Measurements from ENCODE around the gene VBP1. TPM values are rescaled to one million over a fixed set of nuclear protein-coding genes. Genes with fewer than 3 reads are reported as not detected.
A peak's percentile ranks its signal among the peaks of the same experiment; 100 is the strongest.
"Not testable (repeated sequence)": the region's sequence is repeated elsewhere in the genome, so short reads cannot be mapped to it uniquely, and the experiment has no call there.

The VBP1 gene, protein sequence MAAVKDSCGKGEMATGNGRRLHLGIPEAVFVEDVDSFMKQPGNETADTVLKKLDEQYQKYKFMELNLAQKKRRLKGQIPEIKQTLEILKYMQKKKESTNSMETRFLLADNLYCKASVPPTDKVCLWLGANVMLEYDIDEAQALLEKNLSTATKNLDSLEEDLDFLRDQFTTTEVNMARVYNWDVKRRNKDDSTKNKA
- 45.8 and 46.4 TPM in 2 replicates for total RNA-seq

DNA sequence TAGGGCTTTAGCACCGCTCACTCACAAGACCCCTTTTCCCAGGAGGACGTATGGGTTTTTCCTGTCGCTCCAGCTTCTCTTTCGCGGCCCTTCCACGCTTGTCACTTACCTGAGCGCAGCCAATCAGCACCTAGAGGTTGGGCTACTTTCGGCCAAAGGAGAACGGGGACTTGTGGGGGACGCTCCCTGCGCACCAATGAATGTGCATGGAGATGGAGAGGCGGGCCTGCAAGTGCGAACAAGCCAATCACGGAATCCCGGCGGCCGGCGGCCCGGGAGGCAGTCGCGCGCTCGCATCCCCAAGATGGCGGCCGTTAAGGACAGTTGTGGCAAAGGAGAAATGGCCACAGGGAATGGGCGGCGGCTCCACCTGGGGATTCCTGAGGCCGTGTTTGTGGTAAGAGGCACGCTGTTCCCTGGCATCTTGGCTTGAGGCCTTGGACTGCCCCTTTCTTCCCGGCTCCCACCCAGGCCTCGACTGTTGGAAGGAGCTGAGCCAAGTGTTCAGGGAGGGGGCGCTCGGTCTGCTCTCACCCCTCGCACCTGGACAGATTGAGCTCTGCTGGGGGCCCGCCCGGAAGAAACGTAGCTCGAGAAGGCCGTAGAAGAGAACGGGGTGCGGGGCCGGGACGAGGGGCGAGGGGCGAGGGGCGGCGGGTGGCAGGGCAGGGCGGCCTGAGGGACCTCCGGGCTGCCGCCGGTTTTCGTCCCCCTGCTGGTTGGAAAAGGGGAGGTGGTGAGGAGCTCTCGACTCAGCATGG is at the start of gene VBP1:
Gene VBP1, plus strand, starts transcription at position 282 of the 761 bp plus-strand sequence. Its CDS starts 23 bp downstream, at position 305.
- peak; percentile 97 for DNase-seq (ENCODE audit: low read depth in 2 of 2)

DNA sequence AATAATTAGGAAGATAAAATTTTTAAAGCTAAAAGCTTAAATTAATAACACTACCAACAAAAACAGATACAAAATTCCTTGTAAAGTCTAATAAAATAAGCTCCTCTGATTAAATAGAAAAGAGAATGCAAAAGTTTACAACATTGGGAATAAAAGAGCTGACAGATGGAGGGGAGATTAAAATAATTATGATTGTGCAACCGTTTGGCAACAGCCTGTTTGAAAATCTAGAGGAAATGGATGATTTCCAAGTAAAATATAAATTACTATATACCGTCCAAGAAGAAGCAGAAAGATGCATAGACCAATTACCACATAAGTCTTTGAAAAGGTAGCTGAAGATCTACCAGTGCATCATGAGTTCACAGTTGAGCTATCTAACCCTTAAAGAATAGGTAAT is 46.4 kb upstream of the VBP1 start:
- peak in 1 of 2 donors; percentile 38 for DNase-seq (ENCODE audit: low read depth in 2 of 2)

DNA sequence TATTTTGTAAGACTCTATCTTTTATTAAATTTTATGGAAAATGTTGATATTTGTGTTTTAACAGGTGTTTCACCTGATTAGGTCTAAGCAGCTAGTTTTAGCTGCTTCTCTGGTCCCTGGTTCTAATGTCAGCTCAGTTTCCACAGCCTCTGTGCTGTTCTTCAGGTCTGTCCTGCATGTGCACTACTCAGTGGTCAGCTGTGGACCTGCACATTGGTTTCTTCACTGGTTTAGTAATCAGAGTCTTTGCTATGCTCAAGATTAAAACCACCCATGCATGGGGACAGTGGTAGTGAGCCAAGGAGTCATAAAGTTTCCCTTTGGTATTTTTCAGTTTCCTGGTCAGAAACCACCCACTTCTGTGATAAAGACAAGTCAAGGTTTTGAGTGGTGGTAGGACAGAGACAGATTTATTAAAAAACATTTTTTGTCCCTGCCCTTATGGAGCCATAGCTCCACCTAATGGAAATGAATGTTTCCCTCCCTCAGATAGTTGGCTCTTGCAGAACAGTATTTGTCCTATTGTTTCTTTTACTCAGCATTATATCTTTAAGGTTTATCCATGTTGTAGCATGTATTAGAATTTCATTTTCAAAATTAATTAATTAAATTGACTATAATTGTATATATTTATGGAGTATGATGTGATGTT is 36.8 kb upstream of the VBP1 start:
- DNase-seq (ENCODE audit: low read depth in 2 of 2): peak in 1 of 2 donors; percentile 44

DNA sequence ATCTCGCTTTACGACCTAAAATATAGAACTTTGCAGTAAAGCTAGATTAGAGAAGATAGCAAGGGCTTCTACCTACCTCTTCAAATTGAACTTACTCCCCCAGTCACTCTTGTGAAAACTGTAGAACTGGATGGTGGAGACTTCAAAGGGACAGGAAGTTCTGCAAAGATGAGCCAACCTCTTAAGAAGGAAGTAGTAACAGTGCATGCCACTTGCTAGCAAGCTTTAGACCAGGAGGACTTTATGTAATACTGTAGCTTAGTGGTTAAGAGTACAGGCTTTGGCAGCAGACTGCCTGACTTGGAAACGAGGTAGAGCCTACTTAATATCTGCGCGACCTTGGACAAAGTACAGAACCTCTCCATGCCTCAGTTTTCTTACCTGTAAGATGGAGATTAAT is 27.5 kb upstream of the VBP1 start:
- no peak for DNase-seq (ENCODE audit: low read depth in 2 of 2)

DNA sequence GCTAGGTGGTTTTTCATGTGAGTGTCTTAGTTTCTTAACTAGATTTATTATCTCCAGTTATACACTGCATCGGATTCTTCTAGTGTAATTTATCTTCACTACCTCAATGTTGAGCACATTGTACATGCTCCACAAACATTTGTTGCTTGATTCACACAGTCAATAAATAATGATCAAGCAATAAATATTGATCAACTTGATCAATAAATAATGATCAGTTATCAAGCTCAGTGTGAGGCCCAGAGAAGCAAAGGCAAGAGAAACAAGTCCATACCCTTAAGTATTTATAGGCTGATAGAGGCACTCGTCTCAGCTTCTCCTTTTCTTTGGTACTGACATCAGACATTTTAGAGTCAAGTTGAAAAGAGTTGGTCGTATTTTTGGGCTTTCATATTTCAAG is 5.1 kb upstream of the VBP1 start:
- no peak for DNase-seq (ENCODE audit: low read depth in 2 of 2)

DNA sequence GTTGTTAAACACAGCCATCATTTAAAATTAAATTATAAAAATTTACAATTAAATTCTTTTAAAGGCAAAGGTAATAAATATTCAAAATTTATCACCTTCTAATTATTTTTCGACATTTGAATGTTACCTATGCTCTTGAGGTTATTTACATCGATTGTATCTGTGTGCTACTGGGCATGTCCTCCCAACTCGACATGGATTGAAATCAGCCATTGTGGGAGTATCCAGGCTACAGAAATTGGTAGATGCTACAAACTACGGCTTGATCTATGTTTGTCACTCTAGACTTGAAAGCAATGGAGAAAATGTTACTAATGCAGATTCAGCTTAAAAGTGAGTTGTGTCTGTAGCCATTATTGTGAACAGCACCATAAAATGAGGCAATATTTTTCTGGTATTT is 2.5 kb upstream of the VBP1 start:
- no peak for DNase-seq (ENCODE audit: low read depth in 2 of 2)

DNA sequence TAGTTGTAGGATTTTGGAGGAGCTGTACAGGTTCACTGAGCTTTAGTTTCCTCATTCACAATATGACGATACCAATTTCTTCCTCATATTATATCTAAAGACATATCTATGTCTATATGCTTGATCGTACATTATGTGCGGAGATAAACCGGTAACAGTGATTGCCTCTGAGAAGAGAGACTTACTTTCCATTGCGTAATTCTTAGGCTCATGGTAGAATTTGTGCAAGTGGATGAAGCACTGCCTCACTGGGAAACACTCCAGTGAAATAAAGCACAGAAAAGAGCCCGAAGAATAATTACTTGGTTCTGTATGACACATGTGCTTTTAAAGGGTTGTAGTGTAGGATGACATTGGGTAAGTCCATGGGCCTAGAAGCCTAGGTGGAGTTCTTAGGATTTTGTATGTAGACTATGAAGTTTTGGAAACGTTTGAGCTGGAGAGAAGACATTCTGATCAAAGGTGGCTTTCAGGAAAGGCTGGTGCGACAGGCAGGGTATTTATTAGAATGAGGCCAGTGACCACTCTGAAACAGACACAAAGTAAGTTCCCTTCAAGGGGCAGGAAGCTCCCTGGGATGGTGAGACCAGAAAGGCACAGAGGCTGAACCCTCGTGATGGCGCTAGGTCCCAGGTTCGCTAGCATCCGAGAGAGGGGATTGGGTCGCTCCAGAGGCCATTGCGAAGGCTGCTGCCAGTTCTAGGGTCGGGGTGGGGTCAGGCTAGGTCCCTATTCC is 649 bp upstream of the VBP1 start:
- no peak for DNase-seq (ENCODE audit: low read depth in 2 of 2)

DNA sequence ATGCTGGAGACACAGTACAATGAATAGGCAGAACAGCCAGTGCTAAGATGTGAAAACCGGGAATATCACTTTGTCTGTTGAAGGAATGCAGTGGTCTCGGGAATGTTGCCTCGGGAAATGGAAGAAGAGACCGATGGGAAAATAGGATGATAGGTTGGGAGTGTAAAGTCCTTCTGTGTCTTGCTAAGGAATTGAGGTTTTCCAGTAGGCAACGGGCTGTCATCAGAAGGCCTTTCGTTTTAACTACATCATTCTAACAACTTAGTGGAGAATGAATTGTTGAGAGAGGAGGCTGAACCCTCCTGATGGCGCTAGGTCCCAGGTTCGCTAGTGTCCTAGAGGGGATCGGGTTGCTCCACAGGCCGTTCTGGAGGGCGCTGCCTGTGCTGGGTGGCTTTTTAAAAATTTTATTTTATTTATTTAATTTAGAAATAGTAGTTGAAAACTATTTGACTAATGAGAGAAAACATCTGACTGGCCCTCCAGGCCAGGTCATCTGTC is 730 bp downstream of the VBP1 start:
- DNase-seq (ENCODE audit: low read depth in 2 of 2): no peak

DNA sequence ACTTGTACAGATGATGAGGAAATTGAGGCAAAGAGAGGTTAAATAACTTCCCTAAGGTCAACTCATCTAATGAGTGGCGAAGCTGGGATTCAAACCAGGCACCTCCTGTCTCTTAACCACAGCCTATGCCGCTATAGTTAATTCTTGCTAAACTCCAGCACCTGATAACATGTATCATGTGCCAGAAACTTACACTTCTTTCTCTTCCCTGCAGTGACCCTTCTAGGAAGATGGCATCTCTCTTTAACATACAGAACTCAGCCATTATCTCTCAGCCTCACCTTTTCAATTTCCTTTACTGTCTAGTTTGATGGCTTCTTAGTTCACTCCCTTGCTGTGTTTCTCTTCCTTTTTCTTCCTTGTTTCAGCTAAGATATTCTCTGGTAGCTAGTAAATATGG is 2.5 kb downstream of the VBP1 start:
- no peak for DNase-seq (ENCODE audit: low read depth in 2 of 2)

DNA sequence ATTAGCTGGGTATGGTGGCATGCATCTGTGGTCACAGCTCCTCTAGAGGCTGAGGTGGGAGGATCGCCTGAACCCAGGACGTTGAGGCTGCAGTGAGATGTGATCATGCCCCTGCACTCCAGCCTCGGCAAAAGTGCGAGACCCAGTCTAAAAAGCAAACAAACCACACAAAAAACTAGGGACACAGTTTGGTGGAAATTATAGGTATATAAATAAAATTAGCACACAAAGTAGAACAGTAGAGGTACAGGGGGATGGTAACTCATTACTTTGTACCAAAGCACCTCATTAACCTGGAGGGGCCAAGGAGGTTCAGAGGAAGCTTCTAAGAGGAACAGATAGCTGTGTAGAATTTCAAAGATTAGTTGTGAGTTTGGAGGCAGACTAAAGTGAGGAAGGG is 5.1 kb downstream of the VBP1 start:
- no peak for DNase-seq (ENCODE audit: low read depth in 2 of 2)

DNA sequence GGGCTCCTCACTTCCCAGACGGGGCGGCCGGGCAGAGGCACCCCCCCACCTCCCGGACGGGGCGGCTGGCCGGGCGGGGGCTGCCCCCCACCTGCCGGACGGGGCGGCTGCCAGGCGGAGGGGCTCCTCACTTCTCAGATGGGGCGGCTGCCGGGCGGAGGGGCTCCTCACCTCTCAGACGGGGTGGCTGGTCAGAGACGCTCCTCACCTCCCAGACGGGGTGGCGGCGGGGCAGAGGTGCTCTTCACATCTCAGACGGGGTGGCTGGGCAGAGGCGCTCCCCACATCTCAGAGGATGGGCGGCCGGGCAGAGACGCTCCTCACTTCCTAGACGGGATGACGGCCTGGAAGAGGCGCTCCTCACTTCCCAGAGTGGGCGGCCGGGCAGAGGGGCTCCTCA is 7.5 kb downstream of the VBP1 start:
- not testable (repeated sequence) for DNase-seq (ENCODE audit: low read depth in 2 of 2)

DNA sequence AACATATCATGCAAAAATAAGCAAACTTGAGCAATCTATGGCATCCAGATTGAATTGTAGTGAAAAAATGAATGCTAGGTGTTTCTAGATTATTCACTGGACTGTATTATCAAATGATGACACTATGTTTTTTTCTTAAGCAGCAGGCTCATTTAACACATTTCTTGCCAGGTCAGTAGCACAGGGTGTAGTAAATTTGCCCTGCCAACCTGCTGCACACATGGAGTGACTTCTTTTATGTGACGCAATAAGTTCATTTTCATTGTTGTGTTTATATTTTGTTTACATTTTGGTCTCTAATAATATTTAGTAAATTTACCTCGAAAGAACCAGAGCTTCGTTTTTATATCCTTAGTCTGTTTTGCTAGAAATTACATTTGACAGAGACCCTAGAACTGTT is 9.5 kb downstream of the VBP1 start:
- no peak for DNase-seq (ENCODE audit: low read depth in 2 of 2)

DNA sequence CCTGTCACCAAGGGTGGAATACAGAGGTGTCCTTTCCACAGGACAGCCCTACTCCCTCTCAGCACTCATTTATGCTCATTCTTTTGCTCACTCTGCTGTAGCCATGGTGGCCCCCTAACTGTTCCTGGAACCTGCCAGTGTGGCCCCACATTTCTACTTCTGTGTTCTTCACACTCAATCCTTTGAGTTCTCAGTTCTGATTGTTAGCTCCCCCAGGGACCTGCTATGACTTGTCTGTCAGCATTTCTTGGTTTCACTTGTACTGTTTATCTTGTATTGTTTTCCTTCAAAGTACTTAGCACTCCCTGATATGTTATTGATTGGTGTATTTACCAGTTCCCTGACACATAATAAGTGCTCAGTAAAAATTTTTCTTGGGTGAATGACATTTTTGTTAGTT is 14.9 kb downstream of the VBP1 start:
- DNase-seq (ENCODE audit: low read depth in 2 of 2): no peak

DNA sequence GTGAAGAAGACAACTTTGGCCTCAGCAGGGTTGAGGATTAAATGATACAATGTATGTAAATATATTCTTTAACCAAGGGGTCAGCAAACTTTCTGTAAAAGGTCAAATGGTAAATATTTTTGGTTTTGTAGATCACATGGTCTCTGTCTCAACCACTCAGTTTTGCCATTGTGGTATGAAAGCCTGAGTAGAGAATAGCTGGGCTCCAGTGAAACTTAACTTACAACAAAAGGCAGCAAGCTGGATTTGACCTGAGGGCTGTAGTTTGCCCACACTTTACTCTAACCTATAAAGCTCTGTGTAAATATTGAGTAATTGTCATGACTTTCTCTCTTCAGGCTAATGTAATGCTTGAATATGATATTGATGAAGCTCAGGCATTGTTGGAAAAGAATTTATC is 19.6 kb downstream of the VBP1 start:
- no peak for DNase-seq (ENCODE audit: low read depth in 2 of 2)

DNA sequence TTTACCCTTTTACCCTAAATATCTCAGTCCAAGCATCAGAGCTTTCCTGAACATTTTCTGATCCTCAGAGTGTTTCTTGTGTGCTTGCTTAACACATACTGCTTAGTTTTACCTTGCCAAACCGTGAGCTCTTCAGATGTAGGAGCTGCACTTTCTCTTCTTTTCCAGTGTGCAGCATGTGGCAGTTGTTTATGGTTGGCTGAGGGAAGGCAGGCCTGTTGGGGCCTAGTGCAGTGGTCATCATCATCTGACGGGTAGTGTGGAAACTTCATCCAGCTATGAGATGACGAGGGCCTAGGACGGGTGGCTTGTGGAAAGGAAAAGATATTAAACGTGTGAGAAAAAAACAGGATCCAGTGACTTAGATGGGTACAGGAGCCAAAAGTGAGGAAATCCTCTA is 21.5 kb downstream of the VBP1 start:
- no peak for DNase-seq (ENCODE audit: low read depth in 2 of 2)

DNA sequence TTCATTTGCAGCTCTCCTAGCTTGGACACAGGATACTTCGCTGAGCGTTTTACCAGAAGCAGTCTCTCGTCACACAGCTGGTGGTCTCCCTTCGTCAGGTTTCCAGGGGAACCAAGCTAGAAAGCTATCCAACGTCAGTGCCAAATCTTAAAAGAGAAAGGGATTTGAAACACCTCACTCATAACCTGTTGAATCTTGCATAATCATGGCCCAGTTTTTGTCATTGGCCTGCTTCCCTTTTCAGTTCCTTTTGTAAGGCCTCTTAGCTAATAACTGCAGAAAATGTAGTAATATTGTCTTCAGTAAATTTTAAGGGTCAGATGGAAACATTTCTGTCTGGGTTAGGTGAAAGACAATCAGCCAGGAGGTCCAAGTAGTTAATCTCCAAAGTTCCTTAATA is 26.0 kb downstream of the VBP1 start:
- no peak for DNase-seq (ENCODE audit: low read depth in 2 of 2)

DNA sequence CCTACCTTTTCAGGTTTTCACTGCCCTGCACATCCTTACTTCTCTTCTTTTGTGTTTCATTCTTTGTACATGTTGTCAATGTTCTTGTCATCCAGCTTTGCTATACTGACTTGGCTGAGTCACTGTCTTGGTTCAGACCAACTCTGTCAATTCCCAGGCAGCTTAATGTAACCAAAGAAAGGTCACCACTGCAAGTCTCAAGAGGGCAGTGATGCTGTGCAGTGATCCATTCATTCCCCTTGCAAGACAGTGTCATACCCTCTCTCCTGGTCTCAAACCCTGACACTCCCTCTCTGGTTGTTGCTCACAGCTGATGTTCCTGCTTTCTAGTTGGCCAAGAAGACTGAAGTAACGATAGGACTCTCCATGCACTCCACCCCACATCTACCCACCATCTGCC is 30.5 kb downstream of the VBP1 start:
- DNase-seq (ENCODE audit: low read depth in 2 of 2): no peak

DNA sequence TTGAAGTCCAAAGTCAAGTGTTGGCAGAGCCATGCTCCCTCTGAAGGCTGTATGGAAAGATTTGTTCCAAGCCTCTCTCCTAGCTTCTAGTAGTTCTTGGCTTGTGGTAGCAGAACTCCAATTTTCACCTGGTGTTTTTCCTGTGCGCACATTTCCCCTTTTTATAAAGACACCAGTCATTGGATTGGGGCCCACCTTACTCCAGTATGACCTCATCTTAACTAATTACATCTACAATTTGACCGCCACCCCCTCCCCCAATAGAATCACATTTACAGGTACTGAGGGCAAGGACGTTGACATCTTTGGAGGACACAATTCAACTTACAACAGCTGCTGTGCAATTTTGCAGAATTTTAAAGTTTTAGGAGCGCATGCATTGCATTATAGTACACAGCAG is 31.2 kb downstream of the VBP1 start:
- no peak for DNase-seq (ENCODE audit: low read depth in 2 of 2)

DNA sequence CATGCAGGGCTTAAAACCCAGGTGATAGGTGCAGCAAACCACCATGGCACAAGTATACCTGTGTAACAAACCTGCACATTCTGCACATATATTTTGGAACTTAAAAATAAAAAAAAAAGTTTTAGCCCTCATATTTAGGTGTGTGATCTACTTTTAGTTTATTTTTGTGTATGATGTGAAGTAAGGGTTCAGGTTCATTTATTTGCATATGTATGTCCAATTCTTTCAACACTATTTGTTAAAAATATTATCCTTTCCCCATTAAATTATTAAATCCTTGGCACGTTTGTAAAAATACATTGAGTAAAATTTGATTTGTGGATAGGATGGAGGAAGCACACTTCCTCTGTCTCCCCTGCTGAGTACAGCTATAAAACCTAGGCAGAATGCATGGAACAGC is 35.1 kb downstream of the VBP1 start:
- DNase-seq (ENCODE audit: low read depth in 2 of 2): no peak

DNA sequence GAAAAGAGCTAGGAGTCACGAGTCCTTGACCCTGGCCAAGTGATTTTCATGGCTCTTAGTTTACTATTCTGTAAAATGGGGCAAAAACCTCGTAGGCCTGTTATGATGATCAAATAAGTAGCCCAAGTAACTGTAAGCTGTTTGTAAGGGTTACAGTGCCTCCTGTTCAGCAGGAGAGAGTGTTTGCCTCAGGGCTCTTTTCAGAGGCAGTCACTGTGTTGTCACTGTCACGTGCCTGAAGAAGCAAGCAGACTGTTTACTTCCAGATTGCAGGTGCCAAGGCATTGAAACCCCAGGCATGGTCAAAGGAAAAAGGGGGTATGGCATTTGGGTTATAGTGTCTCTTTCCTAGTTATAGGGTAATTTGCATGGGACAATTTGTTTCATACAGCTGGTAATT is 43.5 kb downstream of the VBP1 start:
- no peak for DNase-seq (ENCODE audit: low read depth in 2 of 2)

DNA sequence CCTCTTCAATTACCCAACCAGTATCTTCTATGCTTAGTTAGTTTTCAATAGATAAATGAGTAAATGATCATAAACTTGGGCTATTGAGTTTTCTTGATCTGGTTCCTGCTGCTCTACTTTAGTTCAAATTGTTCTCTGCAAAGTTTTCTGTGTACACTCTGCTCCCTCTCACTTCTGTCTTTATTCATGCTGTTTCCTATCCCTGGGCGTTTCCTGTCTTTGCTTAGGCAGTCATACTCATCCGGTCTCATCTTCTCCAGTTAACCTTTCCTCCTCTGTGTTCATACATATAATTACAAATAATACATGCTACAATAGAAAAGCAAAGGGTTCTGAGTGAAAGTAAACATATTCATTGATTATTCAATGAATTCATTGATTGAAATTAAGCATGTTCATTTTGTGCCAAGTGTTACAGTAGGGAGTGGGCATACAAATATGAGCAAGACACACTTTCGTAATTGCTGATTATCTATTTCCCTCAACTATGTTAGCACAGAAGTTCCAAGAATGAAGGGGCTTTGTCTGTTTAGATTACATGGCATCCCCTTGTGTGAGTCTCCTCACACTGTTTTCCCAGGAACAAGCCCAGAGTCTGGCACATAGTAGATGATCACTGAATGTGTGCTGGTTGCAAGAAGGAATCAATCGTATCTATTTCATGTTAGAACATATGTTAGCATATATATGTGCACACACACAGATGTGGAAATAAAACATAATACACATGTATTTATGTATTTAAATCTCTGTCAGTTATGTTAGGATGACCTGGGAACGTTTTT is 46.9 kb downstream of the VBP1 start:
- no peak for DNase-seq (ENCODE audit: low read depth in 2 of 2)
